ENCODE measurements around the gene ERC1.

DNA sequence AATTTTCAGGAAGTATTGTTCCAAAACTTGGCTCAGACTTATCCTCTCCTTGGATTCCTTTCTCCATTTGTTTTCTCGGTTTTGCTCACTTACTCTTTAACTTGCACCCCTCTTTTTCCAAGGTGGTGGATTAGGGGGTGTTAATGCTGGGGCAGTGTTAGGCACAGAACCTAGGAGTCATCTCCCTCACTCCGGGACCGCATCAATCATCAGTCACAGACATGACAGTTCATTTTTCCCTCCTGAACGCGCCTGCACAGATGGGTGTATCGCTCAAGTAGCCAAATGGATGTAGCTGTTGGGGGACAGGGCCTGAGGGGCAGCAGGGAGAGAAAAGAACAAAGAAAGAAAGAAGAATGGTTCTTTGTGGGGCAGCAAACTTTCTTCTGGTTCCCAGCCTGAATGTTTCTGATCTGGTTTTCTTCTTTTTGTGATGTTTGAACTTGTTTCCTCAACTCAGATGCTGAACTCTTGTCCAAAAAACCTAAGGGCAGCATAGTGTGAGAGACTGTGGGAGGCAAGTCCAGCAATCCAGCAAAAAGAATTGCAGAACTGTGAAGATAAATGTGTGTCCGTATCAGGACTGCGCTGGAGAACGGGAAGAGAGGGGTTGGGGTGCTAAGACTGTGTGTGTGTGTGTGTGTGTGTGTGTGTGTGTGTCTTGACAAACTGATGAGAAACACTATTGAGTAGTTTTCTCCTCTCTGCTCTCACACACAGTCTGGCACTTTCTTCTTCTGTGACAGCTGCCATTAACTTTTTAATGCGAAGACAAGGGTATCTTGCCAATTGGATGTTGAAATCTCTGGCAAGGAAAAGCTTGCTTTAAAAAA is 472.3 kb downstream of the ERC1 start:
- TF ChIP-seq, protein P1, sequence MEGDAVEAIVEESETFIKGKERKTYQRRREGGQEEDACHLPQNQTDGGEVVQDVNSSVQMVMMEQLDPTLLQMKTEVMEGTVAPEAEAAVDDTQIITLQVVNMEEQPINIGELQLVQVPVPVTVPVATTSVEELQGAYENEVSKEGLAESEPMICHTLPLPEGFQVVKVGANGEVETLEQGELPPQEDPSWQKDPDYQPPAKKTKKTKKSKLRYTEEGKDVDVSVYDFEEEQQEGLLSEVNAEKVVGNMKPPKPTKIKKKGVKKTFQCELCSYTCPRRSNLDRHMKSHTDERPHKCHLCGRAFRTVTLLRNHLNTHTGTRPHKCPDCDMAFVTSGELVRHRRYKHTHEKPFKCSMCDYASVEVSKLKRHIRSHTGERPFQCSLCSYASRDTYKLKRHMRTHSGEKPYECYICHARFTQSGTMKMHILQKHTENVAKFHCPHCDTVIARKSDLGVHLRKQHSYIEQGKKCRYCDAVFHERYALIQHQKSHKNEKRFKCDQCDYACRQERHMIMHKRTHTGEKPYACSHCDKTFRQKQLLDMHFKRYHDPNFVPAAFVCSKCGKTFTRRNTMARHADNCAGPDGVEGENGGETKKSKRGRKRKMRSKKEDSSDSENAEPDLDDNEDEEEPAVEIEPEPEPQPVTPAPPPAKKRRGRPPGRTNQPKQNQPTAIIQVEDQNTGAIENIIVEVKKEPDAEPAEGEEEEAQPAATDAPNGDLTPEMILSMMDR (conservative IDR thresholded peaks at IDR 0.05 in 1 of 2, IDR thresholded peaks at IDR 0.05 in 1 of 2; ENCODE audit: low read depth in 1 of 2, low read length in 2 of 2), result no peak
- no peak for TF ChIP-seq EZH2 (IDR thresholded peaks at IDR 0.05; ENCODE audit: low read length, missing control alignments)
